ENCODE results near the gene NADK. TPM values are rescaled to one million over a fixed set of nuclear protein-coding genes. Genes with fewer than 3 reads are reported as not detected.
"Not testable (repeated sequence)": the region's sequence is repeated elsewhere in the genome, so short reads cannot be mapped to it uniquely, and the experiment has no call there.

The NADK gene
- total RNA-seq, 2 donors from 2014 or later = 54.8 to 61.5 TPM

DNA sequence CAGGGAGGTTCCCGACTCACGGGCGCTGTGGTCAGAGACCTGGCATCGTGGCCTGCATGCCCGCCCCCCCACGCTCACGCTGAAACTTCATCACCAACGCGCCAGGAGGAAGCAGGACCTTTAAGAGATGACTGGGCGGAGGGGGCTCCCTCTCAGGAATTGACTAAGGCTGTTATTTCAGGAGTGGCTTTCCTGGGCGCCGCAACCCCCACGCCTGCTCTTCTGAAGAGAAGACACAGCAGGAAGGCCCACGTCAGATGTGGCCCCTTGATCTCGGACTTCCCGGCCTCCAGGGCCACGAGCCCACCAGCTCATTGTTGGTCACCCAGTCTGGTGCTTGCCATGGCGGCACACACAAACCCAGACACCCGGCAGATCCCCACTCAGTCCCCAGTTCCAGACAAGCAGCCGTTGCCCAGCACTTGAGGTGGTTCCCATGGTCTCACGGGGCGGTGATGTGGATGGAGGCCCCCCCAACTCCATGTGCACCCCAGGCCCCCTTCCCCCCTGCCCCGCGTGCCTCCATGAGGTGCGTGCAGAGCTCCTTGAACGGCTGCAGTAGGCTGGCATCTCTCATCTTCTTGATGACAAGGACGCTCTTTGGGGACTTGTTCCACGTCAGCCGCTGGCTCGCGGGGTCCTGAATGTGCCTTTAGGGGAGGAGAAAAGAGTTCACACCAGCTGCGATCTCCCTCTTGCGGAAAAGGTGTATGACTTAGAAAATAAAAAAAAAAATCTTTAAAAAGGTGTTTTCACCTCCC lies 21.4 kb downstream of the NADK start:
- no peaks in the 10 kb centered on the region for H3K27me3 Mint-ChIP-seq
- DNase-seq (no peak), ATAC-seq (no peak)
- H3K4me3 Mint-ChIP-seq = no peak overlapping the region
- H3K9me3 ChIP-seq (ENCODE audit: control insufficient read depth, low read length, poor library complexity, severe bottlenecking) = no peaks in the 10 kb centered on the region
- H3K36me3 Mint-ChIP-seq (ENCODE audit: low read depth) = no peaks in the 10 kb centered on the region
- H3K27ac Mint-ChIP-seq = peak overlapping the region; percentile 4
- peaks cover 2% of the 10 kb centered on the region for H3K4me1 Mint-ChIP-seq

DNA sequence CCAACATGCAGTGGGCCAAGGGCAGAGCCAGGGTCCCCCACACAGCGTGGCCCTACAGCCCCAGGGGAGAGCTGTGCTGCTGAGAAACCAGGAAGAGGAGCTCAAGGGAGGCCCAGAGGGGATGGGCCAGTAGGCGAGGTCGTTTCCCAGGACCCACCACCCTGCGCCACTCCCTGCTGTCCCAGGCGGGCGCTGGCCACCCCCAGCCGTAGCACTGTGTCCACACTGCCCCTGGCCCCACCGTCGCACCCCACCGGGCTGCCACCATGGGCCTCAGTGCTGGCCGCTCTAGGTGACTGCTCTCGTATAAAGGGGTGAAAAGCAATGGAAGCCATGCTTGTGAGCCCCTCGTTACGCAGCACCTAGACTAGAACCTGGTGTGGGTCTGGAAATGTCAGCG lies 22.4 kb downstream of the NADK start:
- Mint-ChIP-seq H3K4me1 (peaks cover 2% of the 10 kb centered on the region), H3K36me3 (ENCODE audit: low read depth) (no peaks in the 10 kb centered on the region), H3K27me3 (no peaks in the 10 kb centered on the region), H3K4me3 (no peak overlapping the region), H3K27ac (no peak overlapping the region)
- ATAC-seq (no peak), DNase-seq (no peak)
- H3K9me3 ChIP-seq (ENCODE audit: control insufficient read depth, low read length, poor library complexity, severe bottlenecking) = no peaks in the 10 kb centered on the region

- ATAC-seq = no peak
- no peaks in the 10 kb centered on the region for H3K27me3 Mint-ChIP-seq
- DNase-seq = no peak
- H3K9me3 ChIP-seq (ENCODE audit: control insufficient read depth, low read length, poor library complexity, severe bottlenecking) = no peaks in the 10 kb centered on the region
- no peak overlapping the region for H3K4me3 Mint-ChIP-seq
- peaks cover 2% of the 10 kb centered on the region for H3K4me1 Mint-ChIP-seq
- no peak overlapping the region for H3K27ac Mint-ChIP-seq
- no peaks in the 10 kb centered on the region for H3K36me3 Mint-ChIP-seq (ENCODE audit: low read depth)
Measured at GRCh38 chr1:1755426-1755825, 22.8 kb downstream of the NADK start.

DNA sequence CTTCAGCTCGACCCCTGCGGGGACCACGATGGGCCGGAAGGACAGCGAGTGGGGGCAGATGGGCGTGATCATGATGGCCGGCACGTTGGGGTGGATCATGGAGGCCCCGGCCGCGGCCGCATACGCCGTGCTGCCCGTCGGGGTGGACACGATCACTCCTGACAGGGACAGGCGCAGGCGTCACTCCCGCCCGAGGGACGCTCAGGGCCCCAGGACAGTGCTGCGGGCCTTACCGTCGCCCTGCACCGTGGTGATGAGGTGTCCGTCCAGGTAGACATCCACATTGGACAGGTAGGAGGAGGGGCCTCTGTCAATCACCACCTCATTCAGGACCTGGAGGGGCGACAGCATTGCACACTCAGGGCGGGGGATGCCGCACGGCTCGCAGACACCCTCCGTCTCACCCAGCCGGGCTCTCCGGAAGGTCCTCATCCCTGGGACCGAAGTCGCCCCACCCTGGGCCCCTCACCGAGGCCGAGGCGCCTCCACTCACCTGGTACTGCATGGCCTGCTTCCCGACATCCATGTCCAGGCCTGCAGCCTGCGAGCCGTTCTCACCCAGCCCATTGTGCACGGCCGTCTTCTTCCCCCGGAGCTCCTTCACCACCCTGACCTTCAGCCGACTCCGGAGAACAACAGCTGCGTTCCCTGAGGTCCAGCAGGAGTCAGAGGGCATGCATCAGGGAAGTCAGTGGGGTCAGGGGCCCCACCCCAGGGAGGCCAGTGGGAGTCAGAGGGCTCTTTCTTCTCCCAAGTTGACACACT lies 24.0 kb downstream of the NADK start:
- H3K27me3 Mint-ChIP-seq = no peaks in the 10 kb centered on the region
- H3K9me3 ChIP-seq (ENCODE audit: control insufficient read depth, low read length, poor library complexity, severe bottlenecking) = no peaks in the 10 kb centered on the region
- ATAC-seq = no peak
- H3K36me3 Mint-ChIP-seq (ENCODE audit: low read depth) = no peaks in the 10 kb centered on the region
- H3K4me3 Mint-ChIP-seq = no peak overlapping the region
- no peak overlapping the region for H3K27ac Mint-ChIP-seq
- DNase-seq = no peak
- peaks cover 5% of the 10 kb centered on the region for H3K4me1 Mint-ChIP-seq

GRCh38 chr1:1753607-1754005 lies 24.7 kb downstream of the NADK start:
- Mint-ChIP-seq H3K27ac (no peak overlapping the region), H3K36me3 (ENCODE audit: low read depth) (no peaks in the 10 kb centered on the region), H3K27me3 (no peaks in the 10 kb centered on the region), H3K4me3 (no peak overlapping the region), H3K4me1 (peaks cover 5% of the 10 kb centered on the region)
- DNase-seq = no peak
- H3K9me3 ChIP-seq (ENCODE audit: control insufficient read depth, low read length, poor library complexity, severe bottlenecking) = no peaks in the 10 kb centered on the region
- ATAC-seq = no peak

GRCh38 chr1:1752636-1753606 lies 25.3 kb downstream of the NADK start:
- H3K4me3 Mint-ChIP-seq = no peak overlapping the region
- H3K9me3 ChIP-seq (ENCODE audit: control insufficient read depth, low read length, poor library complexity, severe bottlenecking) = no peaks in the 10 kb centered on the region

GRCh38 chr1:1752190-1752589 lies 26.1 kb downstream of the NADK start:
- H3K27me3 Mint-ChIP-seq = no peaks in the 10 kb centered on the region
- no peak for DNase-seq
- H3K9me3 ChIP-seq (ENCODE audit: control insufficient read depth, low read length, poor library complexity, severe bottlenecking) = no peaks in the 10 kb centered on the region
- no peak overlapping the region for H3K4me3 Mint-ChIP-seq
- H3K36me3 Mint-ChIP-seq (ENCODE audit: low read depth) = no peaks in the 10 kb centered on the region
- no peak for ATAC-seq
- H3K27ac Mint-ChIP-seq = no peak overlapping the region
- peaks cover 6% of the 10 kb centered on the region for H3K4me1 Mint-ChIP-seq

More at GRCh38 chr1:1752636-1753606, 25.3 kb downstream of the NADK start:
- Mint-ChIP-seq H3K27ac (no peak overlapping the region), H3K36me3 (ENCODE audit: low read depth) (no peaks in the 10 kb centered on the region), H3K4me1 (peaks cover 8% of the 10 kb centered on the region), H3K27me3 (no peaks in the 10 kb centered on the region)
- ATAC-seq = no peak
- no peak for DNase-seq

GRCh38 chr1:1749941-1750340 lies 28.3 kb downstream of the NADK start:
- not testable (repeated sequence) for DNase-seq; ATAC-seq; H3K4me1 Mint-ChIP-seq; H3K27me3 Mint-ChIP-seq; H3K9me3 ChIP-seq (ENCODE audit: control insufficient read depth, low read length, poor library complexity, severe bottlenecking); H3K27ac Mint-ChIP-seq; H3K4me3 Mint-ChIP-seq; H3K36me3 Mint-ChIP-seq (ENCODE audit: low read depth)

DNA sequence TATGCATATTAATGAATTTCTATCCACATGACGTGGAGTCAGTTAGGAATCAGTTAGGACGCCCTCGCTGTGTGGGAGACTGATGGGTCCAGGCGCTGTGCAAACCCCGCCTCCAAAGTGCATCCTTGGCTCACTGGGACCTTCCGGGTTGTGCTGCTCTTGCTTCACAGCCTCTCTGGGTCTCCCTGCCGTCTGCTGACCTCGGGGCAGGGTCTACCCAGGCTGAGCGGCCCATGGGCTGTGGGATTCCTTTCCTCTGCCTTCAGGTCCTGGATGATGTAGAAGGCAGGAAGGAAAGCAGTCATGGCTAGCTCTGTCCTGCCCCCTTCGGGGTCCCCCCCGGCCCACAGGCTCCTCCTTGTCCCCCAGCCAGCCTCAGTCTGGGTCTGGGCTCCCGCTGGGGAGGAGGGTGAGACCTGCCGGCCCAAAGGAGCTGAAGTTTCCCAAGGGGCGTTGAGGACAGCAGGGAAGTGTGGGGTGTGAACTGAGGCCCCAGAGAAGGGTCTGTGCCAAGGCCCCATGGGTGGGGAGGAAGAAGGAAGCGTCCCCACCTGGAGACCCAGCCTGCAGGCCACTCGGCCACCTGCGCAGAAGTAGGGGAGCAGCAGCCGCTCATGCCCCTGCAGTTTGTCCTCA lies 29.5 kb downstream of the NADK start:
- Mint-ChIP-seq H3K27me3 (no peaks in the 10 kb centered on the region), H3K27ac (no peak overlapping the region)

DNA sequence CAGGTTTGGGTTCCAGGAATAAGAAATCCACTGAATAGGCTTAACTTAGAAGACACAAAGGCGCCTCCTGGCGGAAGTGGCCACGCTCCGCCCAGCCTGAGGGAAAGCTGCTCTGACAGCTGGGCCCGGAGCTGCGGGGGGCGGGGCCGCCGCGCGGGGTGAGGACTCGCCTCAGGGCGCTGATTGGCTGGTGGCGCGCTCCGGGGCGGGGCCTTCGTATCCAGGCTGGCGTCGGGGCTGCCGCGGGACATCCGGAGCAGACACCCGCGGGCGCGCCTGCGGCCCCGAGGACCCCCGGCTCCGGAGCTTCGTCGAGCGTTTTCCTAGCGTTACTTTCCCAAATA lies 31.7 kb downstream of the NADK start:
- not testable (repeated sequence) for H3K9me3 ChIP-seq (ENCODE audit: control insufficient read depth, low read length, poor library complexity, severe bottlenecking); H3K4me1 Mint-ChIP-seq; H3K36me3 Mint-ChIP-seq (ENCODE audit: low read depth); H3K27me3 Mint-ChIP-seq; DNase-seq
- peak; percentile 80 for ATAC-seq
- Mint-ChIP-seq H3K27ac (peak overlapping the region; percentile 88), H3K4me3 (peak overlapping the region; percentile 63)

More for the DNA sequence above, 29.5 kb downstream of the NADK start:
- DNase-seq (no peak), ATAC-seq (no peak)
- Mint-ChIP-seq H3K4me3 (no peak overlapping the region), H3K36me3 (ENCODE audit: low read depth) (no peaks in the 10 kb centered on the region), H3K4me1 (peaks cover 6% of the 10 kb centered on the region)
- H3K9me3 ChIP-seq (ENCODE audit: control insufficient read depth, low read length, poor library complexity, severe bottlenecking) = no peaks in the 10 kb centered on the region

GRCh38 chr1:1745651-1746565 lies 32.4 kb downstream of the NADK start:
- peak overlapping the region; percentile 63 for H3K4me3 Mint-ChIP-seq
- H3K27me3 Mint-ChIP-seq; H3K9me3 ChIP-seq (ENCODE audit: control insufficient read depth, low read length, poor library complexity, severe bottlenecking); H3K36me3 Mint-ChIP-seq (ENCODE audit: low read depth); H3K4me1 Mint-ChIP-seq: not testable (repeated sequence)
- H3K27ac Mint-ChIP-seq = peak overlapping the region; percentile 88
- ATAC-seq (peak; percentile 73), DNase-seq (peak; percentile 65 to 91 (median 83))

DNA sequence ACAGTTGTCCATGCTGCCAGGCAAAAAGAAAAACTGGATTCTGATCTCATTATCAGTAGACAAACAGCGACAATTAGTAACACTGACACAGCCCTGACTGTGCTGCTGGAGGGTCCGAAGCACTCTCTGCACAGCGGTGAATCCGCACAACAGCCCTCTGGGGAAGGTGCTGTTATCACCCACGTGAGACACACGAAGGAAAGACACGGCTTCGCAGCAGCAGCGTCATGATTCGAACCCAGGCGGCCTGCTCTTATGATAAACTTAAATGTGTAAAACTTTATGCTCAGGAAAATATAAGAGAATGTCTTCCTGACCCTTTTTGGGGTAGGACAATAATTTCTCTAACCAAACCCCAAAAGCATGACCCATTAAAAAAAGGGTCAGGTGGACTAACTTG lies 35.7 kb downstream of the NADK start:
- not testable (repeated sequence) for H3K4me1 Mint-ChIP-seq; ATAC-seq; H3K9me3 ChIP-seq (ENCODE audit: control insufficient read depth, low read length, poor library complexity, severe bottlenecking); H3K27me3 Mint-ChIP-seq; DNase-seq; H3K36me3 Mint-ChIP-seq (ENCODE audit: low read depth); H3K4me3 Mint-ChIP-seq
- H3K27ac Mint-ChIP-seq = peak overlapping the region; percentile 60

Data from T-helper 17 cell (primary cell).